Middle frontal gyrus (tissue), 1 donor: Measurements from ENCODE around the gene ACTR3.

Experiments
- DNase-seq: peaks from one replicate; pipeline ENCODE4 v3.0.0-alpha.2; 2015; ENCODE audit warnings: low spot score; ENCODE audit errors: extremely low spot score

Gene ACTR3

GRCh38 chr2:113996671-113997594 lies 107.0 kb downstream of the ACTR3 start:
- peak; percentile 12 for DNase-seq

GRCh38 chr2:114001152-114001551 lies 111.3 kb downstream of the ACTR3 start:
- DNase-seq = no peak

GRCh38 chr2:114001937-114002336 lies 112.0 kb downstream of the ACTR3 start:
- peak; percentile 39 for DNase-seq

- no peak for DNase-seq
These were observed 115.4 kb downstream of the ACTR3 start for GRCh38 chr2:114005110-114005783.

- DNase-seq = no peak
These were observed 116.6 kb downstream of the ACTR3 start for GRCh38 chr2:114006460-114006859.

GRCh38 chr2:114007436-114007835 lies 117.5 kb downstream of the ACTR3 start:
- no peak for DNase-seq

GRCh38 chr2:114008720-114009119 lies 118.8 kb downstream of the ACTR3 start:
- DNase-seq = no peak

GRCh38 chr2:114009205-114009944 lies 119.5 kb downstream of the ACTR3 start:
- no peak for DNase-seq

- DNase-seq = no peak
These were observed 120.1 kb downstream of the ACTR3 start for GRCh38 chr2:114010001-114010400.

- DNase-seq = no peak
These were observed 121.8 kb downstream of the ACTR3 start for GRCh38 chr2:114011713-114012112.
